H4 (cell line): Measurements from ENCODE around the gene GATA2. TPM values are rescaled to one million over a fixed set of nuclear protein-coding genes. Genes with fewer than 3 reads are reported as not detected.

ENCODE experiments used
- DNase-seq: peaks from one replicate; pipeline ENCODE4 v3.0.0-alpha.2; 2015; ENCODE audit warnings: low spot score
- total RNA-seq: library from RNA; depleted of rRNA; stranded (reverse); fragments of >200 nt; shearing (Covaris generic); gene quantifications from 2 replicates; pipeline ENCODE4 v1.2.3, GENCODE V29; 2014

GATA2 gene
- total RNA-seq, 1 experiment from 2014 or later: 4.0 TPM

DNA sequence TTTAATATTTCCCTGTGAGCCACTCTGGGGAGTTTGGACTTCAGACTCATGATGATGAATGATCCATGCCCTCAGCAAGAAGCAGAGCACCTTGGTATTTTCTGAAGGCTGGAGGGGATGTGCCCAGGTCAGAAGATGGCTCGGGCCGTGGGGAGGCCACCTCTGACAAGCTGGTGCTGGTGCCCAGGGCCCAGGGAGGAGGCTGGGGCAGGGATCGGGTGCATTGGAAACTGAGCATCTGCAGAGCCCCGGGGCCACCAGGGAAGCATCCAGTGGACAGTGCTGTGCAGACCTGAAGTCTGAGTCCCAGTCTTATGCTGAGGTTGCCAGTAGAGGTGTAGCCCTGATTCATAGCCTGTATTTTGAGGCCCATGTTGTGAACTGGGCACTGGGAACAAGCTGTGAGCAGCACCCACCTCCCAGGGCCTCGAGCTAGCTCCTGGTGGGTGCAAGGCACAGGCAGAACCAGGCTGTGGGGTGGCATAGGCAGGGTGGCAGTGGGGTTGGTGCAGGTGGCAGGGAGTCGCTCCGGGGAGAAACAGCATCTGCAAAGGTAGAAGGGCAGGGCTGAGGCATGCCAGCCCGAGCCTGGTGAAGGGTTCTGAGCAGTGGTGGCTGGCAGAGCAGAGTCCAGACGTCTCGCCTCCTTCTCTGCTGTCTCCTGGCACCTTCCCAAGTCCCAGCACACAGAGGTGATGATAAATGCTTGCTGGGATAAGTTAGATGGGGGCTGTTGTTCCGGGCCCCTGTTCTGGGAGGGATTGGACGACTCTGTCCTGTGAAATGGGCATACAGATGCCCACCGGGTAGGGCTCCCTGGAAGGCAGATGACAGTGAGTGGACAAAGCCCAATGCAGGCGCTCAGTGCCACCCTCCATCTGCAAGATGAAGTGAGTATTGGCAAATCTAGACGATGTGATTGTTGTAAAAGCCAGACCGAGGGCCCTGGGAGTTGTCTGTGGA, 36.9 kb downstream of the GATA2 start:
- no peak for DNase-seq

DNA sequence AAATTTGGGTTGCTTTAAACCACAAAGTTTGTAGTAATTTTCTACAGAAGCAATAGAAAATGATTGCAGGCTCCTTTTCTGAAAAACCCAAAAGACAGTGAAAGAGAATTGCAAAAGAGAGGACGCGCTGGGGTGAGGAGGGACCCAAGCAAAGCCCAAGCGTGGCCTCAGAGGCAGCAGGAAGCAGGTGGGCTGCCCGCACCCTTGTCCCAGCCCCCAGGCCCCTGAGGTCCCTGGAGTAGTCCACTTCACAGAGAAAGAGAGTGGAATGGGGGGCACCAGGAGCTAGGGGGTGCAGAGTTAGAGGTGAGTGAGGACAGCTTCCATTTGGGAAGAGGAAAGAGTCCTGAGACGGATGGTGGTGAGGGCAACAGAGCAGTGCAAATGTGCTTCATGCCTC, 37.9 kb downstream of the GATA2 start:
- DNase-seq: no peak

DNA sequence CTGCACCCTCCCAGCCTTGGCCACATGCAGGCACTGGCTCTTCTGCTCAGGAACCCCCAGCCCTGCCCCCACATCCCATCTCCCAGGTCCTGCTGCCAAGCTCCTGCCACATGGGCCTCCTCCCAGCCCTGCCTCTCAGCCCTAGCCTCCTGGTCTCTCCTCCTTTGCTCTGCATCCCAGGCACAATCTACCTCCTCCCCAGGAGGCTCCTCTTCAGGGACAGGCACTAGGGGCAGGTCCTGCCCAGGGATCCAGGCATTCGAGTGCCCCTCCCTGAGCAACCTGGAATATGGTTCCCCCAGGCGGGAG, 38.7 kb downstream of the GATA2 start:
- no peak for DNase-seq

DNA sequence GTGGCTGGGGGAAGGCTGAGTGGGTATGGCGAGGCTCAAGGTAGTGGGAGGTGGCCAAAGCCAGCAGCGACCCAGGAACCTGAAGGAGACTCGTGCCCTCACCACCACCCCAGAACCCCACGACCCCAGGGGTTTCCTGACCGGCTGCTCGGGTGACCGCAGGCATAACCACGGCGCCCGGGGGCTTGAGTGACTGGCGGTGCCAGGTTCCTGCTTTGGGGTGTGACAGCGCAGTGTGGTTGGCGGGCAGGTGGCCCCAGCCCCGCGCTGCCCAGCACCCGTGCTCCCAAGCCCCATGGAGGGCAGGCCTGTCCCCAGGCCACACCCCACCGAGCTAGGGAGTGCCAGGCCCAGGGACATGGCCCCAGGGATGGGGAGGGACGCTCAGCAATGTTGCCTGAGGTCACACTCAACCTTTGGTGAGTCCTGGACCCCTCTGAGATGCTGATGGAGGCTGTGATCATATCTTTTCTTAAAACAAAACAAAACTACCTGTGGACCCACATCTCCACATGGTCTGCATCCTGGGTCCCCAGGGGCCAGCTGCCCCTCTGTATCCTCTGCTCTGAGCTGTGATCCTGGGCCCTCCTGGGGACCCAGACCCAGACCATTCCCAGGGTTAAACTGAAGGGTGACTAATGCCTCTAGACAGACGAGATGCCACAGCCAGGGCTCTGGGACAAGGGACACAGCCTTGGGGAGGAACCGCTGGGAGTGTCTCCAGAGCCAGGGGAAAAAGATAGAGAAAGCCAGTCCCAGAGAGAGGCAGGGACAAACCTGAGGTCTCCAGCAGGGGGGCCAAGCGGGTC, 39.3 kb downstream of the GATA2 start:
- no peak for DNase-seq

DNA sequence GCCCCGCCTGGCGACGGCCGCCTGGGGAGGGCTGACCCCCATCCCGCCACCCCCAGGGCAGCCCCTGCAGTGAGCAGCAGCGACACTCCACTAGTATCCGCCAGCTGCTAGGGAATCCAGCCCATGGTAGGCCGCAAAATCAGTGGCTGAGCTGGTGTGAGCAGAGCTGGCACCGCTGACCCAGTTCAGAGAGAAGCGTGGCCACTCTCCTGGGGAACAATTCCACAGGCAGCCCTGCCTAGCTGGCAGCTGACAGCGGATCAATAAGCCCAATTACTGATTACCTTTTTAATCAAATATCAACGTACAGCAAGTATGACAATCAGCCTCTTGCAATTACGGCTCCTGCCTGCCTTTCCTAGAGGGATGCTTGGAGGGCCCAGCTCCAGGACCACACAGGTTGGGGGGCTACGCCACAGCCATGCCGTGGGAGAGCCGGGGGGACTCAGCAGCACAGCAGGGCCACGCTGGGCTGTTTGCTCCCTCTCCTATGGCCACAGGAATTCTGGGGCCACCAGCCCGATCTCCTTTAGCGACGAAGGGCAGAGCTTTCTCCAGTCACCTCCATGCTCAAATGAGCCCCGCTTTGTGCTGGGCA, 40.2 kb downstream of the GATA2 start:
- DNase-seq: no peak

DNA sequence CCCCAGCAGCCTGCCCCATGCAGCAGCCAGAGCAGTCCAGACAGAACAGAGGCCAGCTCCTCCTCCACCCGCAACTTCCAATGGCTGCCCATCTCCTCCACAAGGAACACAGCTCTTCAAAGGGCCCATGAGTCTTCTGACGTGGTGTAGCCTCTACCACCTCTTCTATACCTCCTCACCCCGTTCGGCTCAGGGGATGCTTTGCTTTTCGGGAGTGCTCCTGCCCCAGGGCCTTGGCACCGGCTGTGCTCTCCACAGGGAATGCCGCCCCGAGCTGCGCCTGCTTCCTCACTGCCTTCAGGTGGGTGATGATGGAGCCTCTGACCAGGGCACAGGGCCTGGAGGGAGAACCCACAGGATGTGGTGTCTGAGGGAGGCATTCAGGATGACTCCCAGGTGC, 40.9 kb downstream of the GATA2 start:
- DNase-seq: no peak

DNA sequence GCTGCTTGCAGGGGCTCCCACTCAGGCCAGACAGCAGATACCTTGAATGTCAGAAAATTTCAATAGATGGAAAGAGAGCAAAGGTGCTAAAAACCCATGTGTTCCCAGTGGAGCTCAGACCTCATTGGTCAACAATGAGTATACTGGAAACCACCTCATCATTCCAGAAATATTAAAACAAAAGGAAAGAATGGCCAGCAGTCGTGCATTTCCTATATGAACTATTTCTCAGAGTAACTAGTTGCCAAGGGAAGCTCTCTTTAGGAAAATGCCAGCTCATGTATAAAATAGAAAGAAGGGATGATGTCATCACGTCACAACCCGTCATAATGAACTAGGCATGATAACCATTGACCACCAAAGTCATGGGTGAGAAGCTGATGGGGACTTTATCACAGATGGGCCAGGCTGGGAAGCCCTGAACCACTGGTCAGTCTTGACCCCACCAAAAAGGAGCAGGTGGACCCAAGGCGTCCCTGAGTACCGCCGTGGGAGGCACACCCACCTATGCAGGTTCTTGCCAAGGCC, 43.8 kb downstream of the GATA2 start:
- DNase-seq: no peak

DNA sequence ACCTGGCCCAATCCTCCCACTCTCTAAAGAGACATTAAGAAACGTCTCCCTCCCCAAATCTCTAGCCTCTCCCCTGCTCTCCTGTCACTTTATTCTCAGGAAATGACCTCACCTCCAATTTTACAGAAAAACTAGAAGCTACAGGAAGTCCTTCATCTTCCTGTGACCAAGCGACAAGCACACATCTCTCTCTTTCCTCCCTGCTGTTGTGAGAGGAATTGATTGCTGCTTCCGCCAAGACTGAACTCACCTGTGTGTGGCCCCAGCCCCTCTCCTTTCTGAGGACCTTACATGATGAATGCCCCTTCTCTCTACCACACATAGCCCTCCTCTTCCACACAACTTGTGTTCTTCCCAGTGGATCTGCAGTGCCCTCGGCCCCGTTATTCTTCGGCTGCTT, 44.5 kb downstream of the GATA2 start:
- DNase-seq: no peak

DNA sequence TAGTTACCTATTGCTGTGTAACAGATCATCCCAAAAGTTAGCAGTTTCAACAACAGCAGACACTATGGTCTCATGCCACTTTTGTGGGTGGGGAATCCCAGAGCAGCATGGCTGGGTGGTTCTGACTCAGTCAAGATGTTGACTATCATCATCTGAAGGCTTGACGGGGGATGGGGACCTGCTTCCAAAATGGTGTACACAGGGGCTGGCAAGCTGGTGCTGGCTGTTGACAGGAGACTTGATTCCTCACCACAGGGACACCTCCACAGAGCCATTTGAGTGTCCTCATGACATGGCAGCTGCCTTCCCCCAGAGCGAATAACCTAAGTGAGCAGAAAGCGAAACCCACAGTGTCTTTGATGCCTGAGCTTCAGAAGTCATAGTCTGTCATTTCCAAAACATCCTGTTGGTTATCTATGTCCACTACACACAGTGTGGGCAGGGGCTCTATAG, 45.4 kb downstream of the GATA2 start:
- DNase-seq: no peak

DNA sequence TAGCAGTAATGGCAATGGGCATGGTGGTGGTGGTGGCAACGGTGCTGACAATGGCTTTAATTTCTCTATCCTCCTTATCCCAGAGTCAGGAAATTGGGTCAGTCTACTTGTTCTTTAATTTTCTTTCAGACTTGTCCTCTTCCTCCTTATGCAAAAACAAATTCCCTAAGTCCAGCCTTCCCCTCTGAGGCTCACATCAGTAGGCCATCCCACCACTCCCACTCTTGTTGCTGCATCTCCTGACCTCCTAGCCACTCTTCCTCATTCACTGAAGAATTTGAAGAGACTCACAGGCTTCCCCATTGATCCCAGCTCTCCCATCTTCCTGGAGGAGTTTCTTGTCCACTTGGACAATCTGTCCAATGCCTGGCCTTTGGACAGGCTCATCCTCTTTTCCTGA, 46.2 kb downstream of the GATA2 start:
- no peak for DNase-seq

DNA sequence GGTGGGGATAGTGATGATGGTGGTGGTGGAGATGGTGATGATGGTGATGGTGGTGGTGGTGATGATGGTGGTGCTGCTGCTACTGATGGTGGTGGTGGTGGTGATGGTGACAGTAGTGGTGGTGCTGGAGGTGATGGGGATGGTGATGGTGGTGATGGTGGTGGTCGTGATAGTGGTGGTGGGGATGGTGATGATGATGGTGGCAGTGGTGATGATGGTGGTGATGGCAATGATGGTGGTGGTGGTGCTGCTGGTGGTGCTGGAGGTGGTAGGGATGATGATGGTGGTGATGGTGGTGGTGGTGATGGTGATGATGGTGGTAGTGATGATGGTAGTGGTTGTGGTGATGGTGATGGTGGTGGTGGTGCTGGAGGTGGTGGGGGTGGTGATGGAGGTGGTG, 47.6 kb downstream of the GATA2 start:
- DNase-seq: no peak

DNA sequence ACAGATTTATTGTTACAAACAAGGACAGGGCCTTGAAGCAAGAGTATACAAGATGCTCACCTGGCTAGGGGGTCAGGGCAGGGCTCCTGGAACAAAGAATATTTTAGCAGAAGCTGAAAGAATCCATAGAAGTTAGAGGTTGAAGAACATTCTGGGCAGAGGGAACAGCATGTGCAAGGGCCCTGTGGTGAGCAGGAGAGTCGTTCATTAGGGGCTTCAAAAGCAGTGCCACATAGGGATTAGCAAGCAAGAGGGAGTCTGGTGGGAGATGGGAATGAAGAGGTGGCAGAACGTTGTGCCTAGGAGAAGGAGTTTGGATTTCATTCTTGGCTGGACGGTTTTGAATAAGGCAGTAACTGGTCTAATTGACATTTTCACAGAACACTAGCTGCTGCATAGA, 49.2 kb downstream of the GATA2 start:
- DNase-seq: no peak

DNA sequence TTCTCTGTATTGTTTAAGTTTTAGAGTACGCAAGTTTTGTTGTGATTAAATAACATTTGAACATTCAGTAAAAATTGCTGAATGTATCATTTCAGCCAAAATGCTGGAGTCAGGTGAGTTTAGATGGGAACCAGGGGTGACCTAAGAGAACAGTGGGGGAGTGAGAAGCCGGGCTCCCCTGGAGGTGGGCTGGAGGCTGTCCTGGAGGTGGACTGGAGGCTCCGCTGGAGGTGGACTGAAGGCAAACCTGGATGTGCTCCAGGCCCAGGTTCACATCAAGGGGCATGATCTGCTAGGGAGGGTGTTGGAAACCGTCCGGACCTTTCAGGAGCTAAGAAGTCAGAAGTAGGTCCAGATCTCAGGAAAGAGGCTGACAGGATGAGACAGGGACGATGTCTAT, 50.1 kb downstream of the GATA2 start:
- DNase-seq: no peak

DNA sequence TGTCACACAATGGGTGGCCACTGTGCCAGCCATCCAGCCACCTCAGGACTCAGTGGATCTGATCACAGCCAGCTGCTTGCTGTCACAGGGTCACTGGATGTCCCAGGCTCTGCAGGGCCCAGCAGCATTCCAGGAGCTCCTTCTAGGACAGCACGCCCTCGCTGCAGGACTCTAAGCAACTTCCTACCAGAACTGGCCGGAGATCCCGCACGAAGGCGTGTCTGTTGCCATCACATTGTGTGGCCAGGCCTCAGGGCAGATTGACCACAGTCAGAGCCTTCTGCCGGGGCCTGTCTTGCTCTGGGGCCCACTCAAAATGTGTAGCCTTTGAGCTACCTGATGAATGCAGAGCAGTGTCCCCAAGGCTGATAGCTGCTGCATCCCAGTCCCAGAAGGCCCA, 50.9 kb downstream of the GATA2 start:
- DNase-seq: no peak

DNA sequence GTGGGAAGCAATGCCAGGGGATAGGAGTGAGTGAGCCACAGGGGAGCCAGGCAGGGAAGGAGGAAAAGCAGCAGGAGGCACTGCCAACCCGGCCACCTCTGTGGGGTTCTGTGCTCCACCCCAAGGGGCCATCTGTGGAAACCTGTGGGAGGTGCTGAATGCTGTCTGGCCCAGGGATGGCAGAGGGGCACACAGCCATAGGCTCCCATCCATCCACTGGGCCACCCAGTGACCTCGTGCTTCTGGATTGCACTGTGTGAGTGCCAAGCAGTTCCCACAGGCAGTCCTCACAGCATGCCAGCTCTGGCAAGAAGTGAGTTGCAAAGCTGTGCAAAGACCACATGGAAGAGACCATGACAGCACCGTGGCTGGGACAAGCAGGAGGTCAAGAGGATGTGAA, 53.8 kb downstream of the GATA2 start:
- DNase-seq: no peak

DNA sequence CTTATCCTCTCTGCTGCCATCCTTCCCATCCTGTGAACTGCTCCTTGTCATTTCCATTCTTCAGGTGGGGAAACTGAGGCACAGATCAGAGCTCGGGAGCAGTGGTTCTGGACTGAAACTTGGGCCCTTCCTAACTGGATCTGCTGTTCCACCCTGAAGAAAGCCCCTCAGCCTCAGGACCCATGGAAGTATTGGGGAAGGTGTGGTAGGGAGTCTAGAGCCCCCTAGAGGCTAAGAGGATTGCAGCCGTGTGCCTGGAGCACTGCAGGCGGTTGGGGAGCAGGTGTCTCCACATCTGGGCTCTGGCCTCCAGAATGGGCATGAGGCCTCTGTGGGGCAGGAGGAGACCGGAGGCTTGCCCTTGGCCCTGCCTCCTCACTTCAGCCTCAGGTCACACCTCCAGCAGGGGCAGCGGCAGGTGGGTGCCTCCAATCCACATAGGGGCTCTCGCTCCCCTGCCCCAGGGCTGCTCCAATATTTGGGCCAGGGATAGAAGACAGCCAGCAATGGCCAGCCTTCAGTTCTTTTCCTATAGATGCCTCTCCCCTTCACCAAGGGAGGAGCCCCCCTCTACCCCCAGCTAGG, 54.4 kb downstream of the GATA2 start:
- DNase-seq: no peak

DNA sequence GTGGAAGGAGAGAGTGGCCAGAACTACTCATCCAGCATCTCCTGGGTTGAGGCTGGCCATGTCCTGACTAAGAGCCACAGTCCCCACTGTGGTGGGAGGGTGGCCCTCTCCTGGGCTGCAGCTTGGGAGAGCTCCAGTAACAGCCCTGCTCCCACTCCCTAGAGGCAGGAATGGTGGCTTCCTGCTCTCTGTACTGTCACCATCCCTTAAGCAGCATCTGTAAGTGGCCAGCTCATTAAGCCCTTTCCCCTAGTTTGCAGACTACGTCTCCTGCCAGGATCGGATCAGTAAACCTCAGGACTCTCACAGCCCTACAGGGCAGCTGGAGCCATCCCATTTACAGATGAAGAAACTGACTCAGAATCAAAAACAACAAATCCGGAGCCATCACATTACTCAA, 56.8 kb downstream of the GATA2 start:
- DNase-seq: no peak

DNA sequence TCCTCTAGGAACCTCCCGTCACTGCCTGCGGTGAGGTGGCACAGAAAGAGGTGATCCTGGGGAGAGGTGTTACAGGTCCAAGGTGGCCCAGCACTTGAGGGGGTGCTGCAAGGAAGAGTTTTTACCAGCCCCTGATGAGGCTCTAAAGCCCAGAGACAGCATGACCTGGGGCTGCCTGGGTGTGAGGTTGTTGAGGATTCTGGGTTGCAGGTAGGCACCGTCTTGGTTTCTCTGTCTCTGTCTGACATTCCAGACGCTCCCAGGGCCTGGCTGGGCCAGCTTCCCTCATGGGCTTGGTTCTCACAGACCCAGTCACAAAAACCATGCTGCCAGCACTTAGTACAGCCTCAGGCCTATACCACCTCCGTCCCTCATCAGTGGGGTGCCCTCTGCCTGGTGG, 57.4 kb downstream of the GATA2 start:
- no peak for DNase-seq

DNA sequence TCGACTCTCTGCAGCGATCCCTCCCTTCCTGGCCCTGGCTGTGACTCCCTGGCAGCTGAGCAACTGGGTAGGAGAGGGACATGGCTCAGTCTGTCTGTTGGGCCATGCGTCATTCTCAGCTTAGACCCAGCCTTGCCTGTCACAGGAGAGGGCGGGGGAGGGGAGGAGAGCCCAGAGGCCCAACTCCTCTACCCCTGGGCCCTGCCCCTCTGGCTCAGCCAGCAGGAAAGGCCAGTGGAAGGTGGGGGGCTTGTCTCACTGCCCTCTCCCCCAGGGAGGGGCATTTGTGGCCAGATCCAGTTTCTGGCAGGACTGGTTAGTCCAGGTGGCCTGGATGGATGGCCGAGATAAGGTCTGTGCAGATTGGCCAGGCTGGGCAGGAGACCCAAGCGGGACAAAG, 57.9 kb downstream of the GATA2 start:
- no peak for DNase-seq

DNA sequence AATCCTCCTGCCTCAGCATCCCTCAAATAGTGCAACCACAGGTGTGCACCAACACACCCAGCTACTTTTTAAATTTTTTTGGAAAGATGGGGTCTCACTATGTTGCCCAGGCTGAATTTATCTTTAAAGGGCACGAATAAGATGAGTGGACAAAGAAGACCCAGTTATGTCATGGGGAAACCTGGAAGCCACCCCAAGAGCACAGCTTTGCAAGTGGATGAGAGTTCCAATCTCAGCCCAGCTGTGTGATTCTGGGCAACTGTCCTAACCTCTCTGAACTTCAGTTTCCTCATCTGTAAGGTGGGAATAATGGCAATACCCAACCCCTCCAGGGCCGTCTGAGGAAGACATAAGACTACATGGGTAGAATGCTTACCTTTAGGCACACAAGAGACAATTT, 58.5 kb downstream of the GATA2 start:
- no peak for DNase-seq

DNA sequence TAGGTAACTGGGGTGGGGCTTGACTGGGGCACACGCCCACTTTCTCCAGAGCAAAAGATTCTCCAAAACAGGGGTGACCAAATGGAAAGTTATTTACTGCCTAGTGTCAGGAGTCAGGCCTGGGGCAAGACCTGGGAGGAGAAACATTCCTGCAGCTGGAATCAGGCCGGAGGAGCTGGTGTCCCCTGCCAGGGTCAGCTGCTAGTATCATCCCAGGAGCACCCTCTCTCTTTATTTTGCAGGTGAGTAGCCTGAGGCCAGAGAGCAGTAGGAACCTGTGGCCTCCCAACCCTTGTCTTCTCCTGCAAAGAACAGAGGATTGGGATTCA, 59.2 kb downstream of the GATA2 start:
- DNase-seq: no peak
